Measurements from ENCODE around the gene VAX1. TPM values are rescaled to one million over a fixed set of nuclear protein-coding genes. Genes with fewer than 3 reads are reported as not detected.
"Not testable (repeated sequence)": the region's sequence is repeated elsewhere in the genome, so short reads cannot be mapped to it uniquely, and the experiment has no call there.

VAX1 gene
- total RNA-seq, 3 donors from 2014 or later: not detected

DNA sequence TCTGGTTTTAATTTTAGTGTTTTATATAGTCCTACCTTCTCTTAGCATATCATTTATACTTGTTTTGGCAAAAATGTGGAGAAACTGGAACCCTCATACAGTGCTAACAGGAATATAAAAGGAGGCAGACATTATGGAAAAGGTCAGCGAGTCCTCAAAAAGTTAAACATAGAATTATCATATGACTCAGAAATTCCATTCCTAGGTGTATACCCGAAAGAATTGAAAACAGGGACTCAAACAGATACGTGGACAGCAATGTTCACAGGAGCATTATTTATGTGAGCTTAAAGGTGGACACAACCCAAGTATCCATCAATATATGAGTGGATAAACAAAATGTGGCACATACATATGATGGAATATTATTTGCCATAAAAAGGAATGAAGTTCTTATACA is 51.5 kb downstream of the VAX1 start:
- DNase-seq (no peak), ATAC-seq (no peak)
- H3K4me3 Mint-ChIP-seq: no peak overlapping the region
- no peaks in the 10 kb centered on the region for H3K36me3 Mint-ChIP-seq (ENCODE audit: insufficient read depth)
- no peaks in the 10 kb centered on the region for H3K4me1 Mint-ChIP-seq (ENCODE audit: low read depth)
- peaks cover 5% of the 10 kb centered on the region for H3K9me3 Mint-ChIP-seq
- peaks cover 13% of the 10 kb centered on the region for H3K27me3 Mint-ChIP-seq (ENCODE audit: low read depth)

- DNase-seq; ATAC-seq; H3K4me1 Mint-ChIP-seq (ENCODE audit: low read depth); H3K9me3 Mint-ChIP-seq; H3K36me3 Mint-ChIP-seq (ENCODE audit: insufficient read depth); H3K4me3 Mint-ChIP-seq: not testable (repeated sequence)
- H3K27me3 Mint-ChIP-seq (ENCODE audit: low read depth): peaks cover 13% of the 10 kb centered on the region
Observed at GRCh38 chr10:117084421-117085246, 53.4 kb downstream of the VAX1 start.

Other genes with a start within 250 kb of the VAX1 start
- gene SHTN1, start 133.1 kb downstream of the VAX1 start, total RNA-seq: under 1 TPM; 0.13 to 0.35 (median 0.24) TPM
- gene KCNK18, start 59.2 kb upstream of the VAX1 start, total RNA-seq: not detected
- gene SLC18A2, start 102.8 kb upstream of the VAX1 start, total RNA-seq: under 1 TPM; 0.05 to 0.19 (median 0.18) TPM
- gene PDZD8, start 237.2 kb upstream of the VAX1 start, total RNA-seq: 10 to 100 TPM; 22.7 to 27.5 (median 25.4) TPM